H9 (cell line): ENCODE measurements around the gene MXRA7. TPM values are rescaled to one million over a fixed set of nuclear protein-coding genes. Genes with fewer than 3 reads are reported as not detected.

ENCODE experiments used
- DNase-seq: peaks from one replicate; pipeline ENCODE4 v3.0.0-alpha.2; 2017
- H2AFZ ChIP-seq: one replicate; pipeline ENCODE4 v1.6.1; 2013; ENCODE audit warnings: mild to moderate bottlenecking, low read length, control low read depth, moderate library complexity
- H2AK5ac ChIP-seq: 2 replicates; pipeline ENCODE4 v1.6.1; 2013; ENCODE audit warnings: low read length, control low read depth, mixed read lengths; ENCODE audit not compliant: insufficient read length
- H2BK120ac ChIP-seq: one replicate; pipeline ENCODE4 v1.6.1; 2013; ENCODE audit warnings: low read depth, mild to moderate bottlenecking, low read length, control low read depth, inconsistent platforms; ENCODE audit not compliant: poor library complexity, severe bottlenecking
- H2BK12ac ChIP-seq: 2 replicates; pipeline ENCODE4 v1.6.1; 2013; ENCODE audit warnings: low read length, control low read depth, mixed read lengths, low read depth; ENCODE audit not compliant: insufficient read length
- H2BK15ac ChIP-seq: 2 replicates; pipeline ENCODE4 v1.6.1; 2013; ENCODE audit warnings: low read depth, low read length, control low read depth
- H2BK20ac ChIP-seq: one replicate; pipeline ENCODE4 v1.6.1; 2013; ENCODE audit warnings: low read depth, mild to moderate bottlenecking, low read length, control low read depth, inconsistent platforms; ENCODE audit not compliant: poor library complexity, severe bottlenecking
- H2BK5ac ChIP-seq: 2 replicates; pipeline ENCODE4 v1.6.1; 2013; ENCODE audit warnings: low read length, control low read depth, mixed read lengths; ENCODE audit not compliant: insufficient read length
- H3K14ac ChIP-seq: 2 replicates; pipeline ENCODE4 v1.6.1; 2013; ENCODE audit warnings: low read length, control low read depth; ENCODE audit not compliant: insufficient read depth
- H3K18ac ChIP-seq: 2 replicates; pipeline ENCODE4 v1.6.1; 2013; ENCODE audit warnings: low read depth, mild to moderate bottlenecking, mixed read lengths, low read length, control low read depth; ENCODE audit not compliant: insufficient read length
- H3K23ac ChIP-seq: 2 replicates; pipeline ENCODE4 v1.6.1; 2013; ENCODE audit warnings: low read length, control low read depth, mixed read lengths, low read depth; ENCODE audit not compliant: insufficient read length
- H3K23me2 ChIP-seq: 2 replicates; pipeline ENCODE4 v1.6.1; 2013; ENCODE audit warnings: low read depth, mild to moderate bottlenecking, mixed read lengths, low read length, control low read depth; ENCODE audit not compliant: insufficient read length, poor library complexity, severe bottlenecking
- H3K27ac ChIP-seq: 2 replicates; pipeline ENCODE4 v1.5.1; 2013; ENCODE audit warnings: low read length, control low read depth, mixed read lengths, low read depth; ENCODE audit not compliant: insufficient read length
- H3K27me3 ChIP-seq: 2 replicates; pipeline ENCODE4 v1.6.1; 2013; ENCODE audit warnings: low read length, control low read depth, inconsistent platforms; ENCODE audit not compliant: insufficient read depth
- H3K4ac ChIP-seq: 2 replicates; pipeline ENCODE4 v1.6.1; 2013; ENCODE audit warnings: low read depth, mild to moderate bottlenecking, control low read depth, inconsistent platforms, low read length, moderate library complexity
- H3K4me1 ChIP-seq: 2 replicates; pipeline ENCODE4 v1.6.1; 2013; ENCODE audit warnings: low read length, control low read depth, inconsistent platforms; ENCODE audit not compliant: insufficient read depth
- H3K4me2 ChIP-seq: 2 replicates; pipeline ENCODE4 v1.6.1; 2013; ENCODE audit warnings: low read length, control low read depth, mixed read lengths; ENCODE audit not compliant: insufficient read length, insufficient read depth
- H3K56ac ChIP-seq: 2 replicates; pipeline ENCODE4 v1.6.1; 2013; ENCODE audit warnings: low read depth, mild to moderate bottlenecking, mixed read lengths, low read length, control low read depth; ENCODE audit not compliant: insufficient read length
- H3K79me1 ChIP-seq: 2 replicates; pipeline ENCODE4 v1.6.1; 2013; ENCODE audit warnings: low read depth, mild to moderate bottlenecking, moderate library complexity, low read length, control low read depth, inconsistent platforms; ENCODE audit not compliant: insufficient read depth, poor library complexity, severe bottlenecking
- H3K79me2 ChIP-seq: 2 replicates; pipeline ENCODE4 v1.6.1; 2013; ENCODE audit warnings: low read length, control low read depth, inconsistent platforms; ENCODE audit not compliant: insufficient read depth
- H3K9ac ChIP-seq: 2 replicates; pipeline ENCODE4 v1.6.1; 2013; ENCODE audit warnings: low read length, control low read depth, mixed read lengths; ENCODE audit not compliant: insufficient read length; ENCODE audit errors: extremely low read depth
- H3K9me3 ChIP-seq: one replicate; pipeline ENCODE4 v1.6.1; 2013; ENCODE audit warnings: low read depth, low read length, inconsistent platforms; ENCODE audit not compliant: control insufficient read depth
- H3T11ph ChIP-seq: one replicate; pipeline ENCODE4 v1.6.1; 2013; ENCODE audit warnings: mild to moderate bottlenecking, low read length, control low read depth, inconsistent platforms
- H4K20me1 ChIP-seq: one replicate; pipeline ENCODE4 v1.6.1; 2013; ENCODE audit not compliant: control insufficient read depth, insufficient read length, insufficient read depth
- H4K5ac ChIP-seq: 2 replicates; pipeline ENCODE4 v1.6.1; 2013; ENCODE audit warnings: low read depth, mild to moderate bottlenecking, mixed read lengths, low read length, control low read depth; ENCODE audit not compliant: insufficient read length
- H4K8ac ChIP-seq: replicated peaks from 2 replicates; pipeline ENCODE4 v1.6.1; 2013; ENCODE audit warnings: low read length, control low read depth, mixed read lengths, low read depth; ENCODE audit not compliant: insufficient read length
- H4K91ac ChIP-seq: 2 replicates; pipeline ENCODE4 v1.6.1; 2013; ENCODE audit warnings: low read depth, mild to moderate bottlenecking, moderate library complexity, mixed read lengths, low read length, control low read depth; ENCODE audit not compliant: insufficient read length
- H3K27ac Mint-ChIP-seq, 3 experiments: 2 replicates in 2 of 3; 3 replicates in 1 of 3; pipeline ENCODE4 v1.8.0; 2020 to 2021; ENCODE audit warnings: mixed read lengths in 3 of 3, mild to moderate bottlenecking in 1 of 3, moderate library complexity in 1 of 3
- H3K27me3 Mint-ChIP-seq: 2 replicates; pipeline ENCODE4 v1.8.0; 2021; ENCODE audit warnings: low read depth, mild to moderate bottlenecking, moderate library complexity, mixed read lengths
- H3K36me3 Mint-ChIP-seq, 3 experiments: 2 replicates in 2 of 3; 3 replicates in 1 of 3; pipeline ENCODE4 v1.8.0; 2020 to 2021; ENCODE audit warnings: low read depth in 3 of 3, mixed read lengths in 3 of 3; ENCODE audit not compliant: insufficient read depth in 1 of 3
- H3K4me1 Mint-ChIP-seq, 2 experiments: 2 replicates each; pipeline ENCODE4 v1.8.0; 2020; ENCODE audit warnings: mixed read lengths in 2 of 2
- H3K4me3 Mint-ChIP-seq, 2 experiments: 2 replicates in 1 of 2; 3 replicates in 1 of 2; pipeline ENCODE4 v1.8.0; 2020 to 2021; ENCODE audit warnings: mild to moderate bottlenecking in 2 of 2, mixed read lengths in 2 of 2, moderate library complexity in 1 of 2
- H3K9me3 Mint-ChIP-seq, 2 experiments: 2 replicates in 1 of 2; 3 replicates in 1 of 2; pipeline ENCODE4 v1.8.0; 2020; ENCODE audit warnings: mild to moderate bottlenecking in 2 of 2, mixed read lengths in 2 of 2, moderate library complexity in 1 of 2
- WGBS: extraction: QIAGEN DNeasy Blood & Tissue Kit; methylation state at CpG from one replicate; pipeline ENCODE4 v1.1.7; 2013; ENCODE audit warnings: missing lambda C conversion rate, low lambda C conversion rate, mixed read lengths; ENCODE audit not compliant: insufficient read length; ENCODE audit errors: extremely low coverage; 5-methylcytosine and 5-hydroxymethylcytosine counted together
- total RNA-seq: library from RNA; stranded (reverse); gene quantifications from 2 replicates; pipeline ENCODE4 v1.2.1, GENCODE V29; 2021
- TF ChIP-seq, protein P1 (sequence below): fragments of 200-600 bp; sonication (generic); conservative IDR thresholded peaks from 3 replicates; pipeline ENCODE4 v1.8.0; 2021; ENCODE audit warnings: antibody characterized with exemption, mild to moderate bottlenecking

MXRA7 gene
- total RNA-seq, 1 experiment from 2014 or later = 28.2 TPM

DNA sequence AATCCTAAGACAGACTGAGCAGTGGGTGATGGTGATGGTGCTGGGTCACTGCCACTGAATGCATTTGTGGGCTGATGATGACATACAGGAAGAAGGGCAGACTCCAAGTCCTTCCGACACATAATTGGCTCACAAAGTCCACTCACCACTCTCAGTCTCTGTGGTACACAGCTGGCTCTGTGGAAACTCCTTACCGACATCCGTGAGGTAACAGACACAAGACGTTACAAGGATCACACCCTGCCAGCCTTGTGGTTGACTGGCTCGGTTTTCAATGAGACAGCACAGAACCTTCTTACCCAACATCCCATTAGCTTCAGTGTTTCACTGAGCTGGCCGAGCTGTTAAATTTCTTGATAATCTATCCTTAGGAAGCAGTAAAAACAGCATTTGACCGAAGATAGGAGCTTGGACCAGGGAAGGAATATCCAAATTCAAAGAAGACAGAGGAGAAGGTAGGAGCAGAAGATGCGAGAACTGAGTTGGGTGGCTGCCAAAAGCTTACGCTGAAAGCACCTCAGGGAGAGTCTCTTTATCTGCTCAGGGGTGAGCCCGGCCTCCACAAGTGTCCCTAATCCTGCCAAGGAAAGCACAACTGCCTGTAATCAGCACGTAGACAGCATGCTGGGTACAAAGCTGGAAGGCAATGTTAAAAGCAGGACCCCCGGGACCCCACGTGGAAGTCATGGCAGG lies 5.5 kb upstream of the MXRA7 start:
- Histone ChIP-seq H3K79me1 (no peaks in the 10 kb centered on the region), H2AK5ac (no peak overlapping the region), H3K4me2 (no peak overlapping the region), H3K23me2 (no peaks in the 10 kb centered on the region), H3K9ac (no peak overlapping the region), H3K27ac (no peak overlapping the region), H2BK12ac (no peak overlapping the region), H2BK5ac (no peak overlapping the region), H2AFZ (no peak overlapping the region), H2BK20ac (no peak overlapping the region), H4K91ac (no peak overlapping the region), H3K79me2 (no peaks in the 10 kb centered on the region), H3T11ph (no peak overlapping the region), H3K56ac (no peak overlapping the region), H2BK120ac (no peak overlapping the region), H3K4me1 (no peaks in the 10 kb centered on the region), H2BK15ac (no peak overlapping the region), H3K27me3 (no peaks in the 10 kb centered on the region), H3K9me3 (no peaks in the 10 kb centered on the region), H4K8ac (no peak overlapping the region), H3K23ac (no peak overlapping the region), H4K5ac (no peak overlapping the region), H3K18ac (no peak overlapping the region), H3K14ac (no peak overlapping the region), H4K20me1 (no peaks in the 10 kb centered on the region), H3K4ac (no peak overlapping the region)
- Mint-ChIP-seq H3K27me3 (no peaks in the 10 kb centered on the region), H3K9me3 (no peaks in the 10 kb centered on the region), H3K4me3 (no peak overlapping the region; a peak in 1 of 5 replicates), H3K36me3 (peaks cover 18 to 57% (median 57%) of the 10 kb centered on the region in 3 experiments; a peak in 6 of 7 replicates), H3K27ac (peak overlapping the region in 1 of 3 experiments; percentile 62; a peak in 1 of 7 replicates), H3K4me1 (peaks cover 3 to 7% of the 10 kb centered on the region in 2 experiments)
- TF ChIP-seq, protein P1, sequence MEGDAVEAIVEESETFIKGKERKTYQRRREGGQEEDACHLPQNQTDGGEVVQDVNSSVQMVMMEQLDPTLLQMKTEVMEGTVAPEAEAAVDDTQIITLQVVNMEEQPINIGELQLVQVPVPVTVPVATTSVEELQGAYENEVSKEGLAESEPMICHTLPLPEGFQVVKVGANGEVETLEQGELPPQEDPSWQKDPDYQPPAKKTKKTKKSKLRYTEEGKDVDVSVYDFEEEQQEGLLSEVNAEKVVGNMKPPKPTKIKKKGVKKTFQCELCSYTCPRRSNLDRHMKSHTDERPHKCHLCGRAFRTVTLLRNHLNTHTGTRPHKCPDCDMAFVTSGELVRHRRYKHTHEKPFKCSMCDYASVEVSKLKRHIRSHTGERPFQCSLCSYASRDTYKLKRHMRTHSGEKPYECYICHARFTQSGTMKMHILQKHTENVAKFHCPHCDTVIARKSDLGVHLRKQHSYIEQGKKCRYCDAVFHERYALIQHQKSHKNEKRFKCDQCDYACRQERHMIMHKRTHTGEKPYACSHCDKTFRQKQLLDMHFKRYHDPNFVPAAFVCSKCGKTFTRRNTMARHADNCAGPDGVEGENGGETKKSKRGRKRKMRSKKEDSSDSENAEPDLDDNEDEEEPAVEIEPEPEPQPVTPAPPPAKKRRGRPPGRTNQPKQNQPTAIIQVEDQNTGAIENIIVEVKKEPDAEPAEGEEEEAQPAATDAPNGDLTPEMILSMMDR = no peak
- WGBS = no CpG with 5 or more reads among the region's 13 CpGs
- DNase-seq = no peak
